DND-41 (cell line): Measurements from ENCODE around the gene CSRNP3.

Experiments
- ATAC-seq: fragments of 200-7000 bp; cut with Tn5 transposase; 3 replicates; pipeline ENCODE4 v1.9.1; 2021; ENCODE audit warnings: low read depth; ENCODE audit not compliant: insufficient read depth
- DNase-seq: peaks from one replicate; pipeline ENCODE4 v3.0.0-alpha.2; 2020
- H2AFZ ChIP-seq: 2 replicates; pipeline ENCODE4 v1.6.0; 2012; ENCODE audit warnings: low read depth, low read length
- H3K27ac ChIP-seq: 2 replicates; pipeline ENCODE4 v1.5.1; 2012; ENCODE audit warnings: low read length, inconsistent platforms
- H3K27me3 ChIP-seq: fragments of 200-600 bp; sonication (generic); 2 replicates; pipeline ENCODE4 v1.6.0; 2012; ENCODE audit warnings: low read length, mild to moderate bottlenecking, inconsistent platforms; ENCODE audit not compliant: insufficient read depth, poor library complexity
- H3K36me3 ChIP-seq: 2 replicates; pipeline ENCODE4 v1.5.1; 2012; ENCODE audit warnings: low read length, inconsistent platforms; ENCODE audit not compliant: insufficient read depth
- H3K4me1 ChIP-seq: 2 replicates; pipeline ENCODE4 v1.5.1; 2012; ENCODE audit warnings: mild to moderate bottlenecking, low read length; ENCODE audit not compliant: insufficient read depth
- H3K4me2 ChIP-seq: 2 replicates; pipeline ENCODE4 v1.6.0; 2012; ENCODE audit warnings: mild to moderate bottlenecking, moderate library complexity, low read length, inconsistent platforms; ENCODE audit not compliant: insufficient read depth
- H3K4me3 ChIP-seq, 2 experiments: fragments of 200-600 bp in 1 of 2; shearing (Covaris generic) in 1 of 2; 2 replicates each; pipeline ENCODE4 v1.5.1; 2012 to 2016; ENCODE audit warnings: inconsistent platforms in 2 of 2, low read length in 2 of 2, mild to moderate bottlenecking in 2 of 2, low read depth in 1 of 2, moderate library complexity in 1 of 2
- H3K79me2 ChIP-seq: 2 replicates; pipeline ENCODE4 v1.6.0; 2012; ENCODE audit warnings: low read length, inconsistent platforms; ENCODE audit not compliant: insufficient read depth
- H3K9ac ChIP-seq: 2 replicates; pipeline ENCODE4 v1.6.0; 2012; ENCODE audit warnings: low read depth, mild to moderate bottlenecking, inconsistent platforms, low read length, moderate library complexity
- H3K9me3 ChIP-seq: 2 replicates; pipeline ENCODE4 v1.5.1; 2012; ENCODE audit warnings: low read length, moderate library complexity, mild to moderate bottlenecking, inconsistent platforms; ENCODE audit not compliant: insufficient read depth, severe bottlenecking
- H4K20me1 ChIP-seq: 2 replicates; pipeline ENCODE4 v1.6.0; 2012; ENCODE audit warnings: low read length; ENCODE audit not compliant: insufficient read depth
- CTCF ChIP-seq: IDR thresholded peaks from 2 replicates; pipeline ENCODE4 v1.5.1; 2012; ENCODE audit warnings: borderline replicate concordance, low read length, moderate library complexity, mild to moderate bottlenecking; ENCODE audit not compliant: poor library complexity, severe bottlenecking; ENCODE audit errors: extremely low read depth
- EZH2 ChIP-seq: IDR thresholded peaks from 3 replicates; pipeline ENCODE4 v1.6.1; 2012; ENCODE audit warnings: borderline replicate concordance, low read depth, mild to moderate bottlenecking, moderate library complexity, low read length, inconsistent platforms; ENCODE audit not compliant: severe bottlenecking

CSRNP3 gene

GRCh38 chr2:165679621-165680020, 210.1 kb downstream of the CSRNP3 start:
- Histone ChIP-seq H3K27me3 (no peaks in the 10 kb centered on the region), H3K9me3 (no peaks in the 10 kb centered on the region), H2AFZ (no peak overlapping the region), H3K9ac (no peak overlapping the region), H3K79me2 (no peaks in the 10 kb centered on the region), H3K4me3 (no peak overlapping the region), H4K20me1 (no peaks in the 10 kb centered on the region), H3K4me1 (no peaks in the 10 kb centered on the region), H3K27ac (no peak overlapping the region), H3K36me3 (no peaks in the 10 kb centered on the region), H3K4me2 (no peak overlapping the region)
- no peak for DNase-seq
- ATAC-seq: no peak
- TF ChIP-seq CTCF: no peak
- TF ChIP-seq EZH2: no peak

- Histone ChIP-seq H3K9ac (no peak overlapping the region), H3K4me2 (no peak overlapping the region), H3K27me3 (no peaks in the 10 kb centered on the region), H3K79me2 (no peaks in the 10 kb centered on the region), H4K20me1 (no peaks in the 10 kb centered on the region), H3K4me1 (no peaks in the 10 kb centered on the region), H2AFZ (no peak overlapping the region), H3K4me3 (no peak overlapping the region), H3K36me3 (no peaks in the 10 kb centered on the region), H3K9me3 (no peaks in the 10 kb centered on the region), H3K27ac (no peak overlapping the region)
- no peak for ATAC-seq
- no peak for DNase-seq
- no peak for TF ChIP-seq CTCF
- TF ChIP-seq EZH2: no peak
Measured at GRCh38 chr2:165681841-165682240, 212.3 kb downstream of the CSRNP3 start.

GRCh38 chr2:165682546-165682945, 213.0 kb downstream of the CSRNP3 start:
- H3K4me1 ChIP-seq: no peaks in the 10 kb centered on the region
- no peak overlapping the region for H3K4me2 ChIP-seq
- no peaks in the 10 kb centered on the region for H3K9me3 ChIP-seq
- TF ChIP-seq CTCF (no peak), EZH2 (no peak)
- no peak overlapping the region for H3K4me3 ChIP-seq
- no peak overlapping the region for H3K9ac ChIP-seq
- ATAC-seq (no peak), DNase-seq (no peak)
- H3K27me3 ChIP-seq: no peaks in the 10 kb centered on the region
- no peaks in the 10 kb centered on the region for H3K79me2 ChIP-seq
- H3K36me3 ChIP-seq: no peaks in the 10 kb centered on the region
- no peak overlapping the region for H2AFZ ChIP-seq
- no peaks in the 10 kb centered on the region for H4K20me1 ChIP-seq
- H3K27ac ChIP-seq: no peak overlapping the region

GRCh38 chr2:165686800-165687199, 217.3 kb downstream of the CSRNP3 start:
- DNase-seq: no peak
- Histone ChIP-seq H3K79me2 (no peaks in the 10 kb centered on the region), H4K20me1 (no peaks in the 10 kb centered on the region), H3K4me1 (no peaks in the 10 kb centered on the region), H3K9ac (no peak overlapping the region), H3K4me3 (no peak overlapping the region), H3K36me3 (no peaks in the 10 kb centered on the region), H2AFZ (no peak overlapping the region), H3K9me3 (no peaks in the 10 kb centered on the region), H3K4me2 (no peak overlapping the region), H3K27ac (no peak overlapping the region), H3K27me3 (no peaks in the 10 kb centered on the region)
- TF ChIP-seq EZH2 (no peak), CTCF (no peak)
- ATAC-seq: no peak
